Osteoblast (primary cell): Measurements from ENCODE around the gene HRAS. TPM values are rescaled to one million over a fixed set of nuclear protein-coding genes. Genes with fewer than 3 reads are reported as not detected.

Experiments used
- DNase-seq: peaks from one replicate; pipeline ENCODE4 v3.0.0; 2011; ENCODE audit warnings: low spot score, mixed read lengths; ENCODE audit not compliant: insufficient read length; ENCODE audit errors: missing footprints
- H2AFZ ChIP-seq: 2 replicates; pipeline ENCODE4 v1.6.0; 2011; ENCODE audit warnings: mild to moderate bottlenecking, low read length
- H3K27ac ChIP-seq: 2 replicates; pipeline ENCODE4 v1.5.1; 2011; ENCODE audit warnings: mild to moderate bottlenecking, low read depth, low read length, moderate library complexity
- H3K27me3 ChIP-seq: 2 replicates; pipeline ENCODE4 v1.6.0; 2012; ENCODE audit warnings: mild to moderate bottlenecking, control low read depth, inconsistent platforms, low read length, moderate library complexity; ENCODE audit not compliant: insufficient read depth
- H3K36me3 ChIP-seq: 2 replicates; pipeline ENCODE4 v1.5.1; 2011; ENCODE audit warnings: mild to moderate bottlenecking, low read length, control low read depth, moderate library complexity; ENCODE audit not compliant: insufficient read depth
- H3K4me1 ChIP-seq: 2 replicates; pipeline ENCODE4 v1.5.1; 2011; ENCODE audit warnings: mild to moderate bottlenecking, low read length, control low read depth, moderate library complexity; ENCODE audit not compliant: insufficient read depth
- H3K4me2 ChIP-seq: 2 replicates; pipeline ENCODE4 v1.6.0; 2011; ENCODE audit warnings: mild to moderate bottlenecking, low read length; ENCODE audit not compliant: insufficient read depth
- H3K4me3 ChIP-seq: fragments of 200-600 bp; sonication (generic); 3 replicates; pipeline ENCODE4 v1.5.1; 2012; ENCODE audit warnings: mild to moderate bottlenecking, low read length, inconsistent platforms; ENCODE audit not compliant: insufficient read depth
- H3K79me2 ChIP-seq: 2 replicates; pipeline ENCODE4 v1.6.0; 2012; ENCODE audit warnings: mild to moderate bottlenecking, low read length, control low read depth, inconsistent platforms; ENCODE audit not compliant: insufficient read depth
- H3K9me3 ChIP-seq: 2 replicates; pipeline ENCODE4 v1.5.1; 2011; ENCODE audit warnings: low read depth, low read length, control low read depth
- H4K20me1 ChIP-seq: 2 replicates; pipeline ENCODE4 v1.6.0; 2012; ENCODE audit warnings: mild to moderate bottlenecking, low read length, control low read depth; ENCODE audit not compliant: insufficient read depth
- CTCF ChIP-seq: IDR thresholded peaks from 2 replicates; pipeline ENCODE4 v1.5.1; 2011; ENCODE audit warnings: mild to moderate bottlenecking, low read depth, low read length, moderate library complexity; ENCODE audit errors: extremely low read depth
- total RNA-seq: library from RNA; depleted of rRNA; stranded (reverse); fragments of >200 nt; gene quantifications from 2 replicates; pipeline ENCODE4 v1.2.3, GENCODE V29; 2012

Gene HRAS
- total RNA-seq, 1 donor: 28.6 TPM

GRCh38 chr11:556662-557256, 21.4 kb upstream of the HRAS start:
- Histone ChIP-seq H3K4me1 (peaks cover 8% of the 10 kb centered on the region), H4K20me1 (peaks cover 2% of the 10 kb centered on the region), H2AFZ (no peak overlapping the region), H3K27ac (no peak overlapping the region), H3K4me2 (no peak overlapping the region), H3K27me3 (peaks cover 45% of the 10 kb centered on the region), H3K79me2 (no peaks in the 10 kb centered on the region), H3K4me3 (no peak overlapping the region), H3K9me3 (no peaks in the 10 kb centered on the region), H3K36me3 (no peaks in the 10 kb centered on the region)
- DNase-seq: peak; percentile 82
- TF ChIP-seq CTCF: no peak

- H3K27me3 ChIP-seq: peaks cover 45% of the 10 kb centered on the region
- no peaks in the 10 kb centered on the region for H4K20me1 ChIP-seq
- no peaks in the 10 kb centered on the region for H3K79me2 ChIP-seq
- peak; percentile 89 for DNase-seq
- TF ChIP-seq CTCF: no peak
- H3K27ac ChIP-seq: no peak overlapping the region
- no peaks in the 10 kb centered on the region for H3K36me3 ChIP-seq
- no peaks in the 10 kb centered on the region for H3K9me3 ChIP-seq
- H3K4me1 ChIP-seq: peaks cover 4% of the 10 kb centered on the region
- no peak overlapping the region for H3K4me3 ChIP-seq
- H3K4me2 ChIP-seq: no peak overlapping the region
- no peak overlapping the region for H2AFZ ChIP-seq
Observed at GRCh38 chr11:555780-556661, 20.6 kb upstream of the HRAS start.

GRCh38 chr11:555227-555779, 19.9 kb upstream of the HRAS start:
- Histone ChIP-seq H2AFZ (no peak overlapping the region), H3K4me2 (no peak overlapping the region), H4K20me1 (no peaks in the 10 kb centered on the region), H3K27ac (no peak overlapping the region), H3K4me3 (no peak overlapping the region), H3K36me3 (no peaks in the 10 kb centered on the region), H3K79me2 (no peaks in the 10 kb centered on the region), H3K4me1 (peaks cover 2% of the 10 kb centered on the region), H3K27me3 (peaks cover 45% of the 10 kb centered on the region), H3K9me3 (no peaks in the 10 kb centered on the region)
- no peak for DNase-seq
- no peak for TF ChIP-seq CTCF
